Cardiac muscle cell (in vitro differentiated cells and primary cell): ENCODE results near the gene GDPD4. TPM values are rescaled to one million over a fixed set of nuclear protein-coding genes. Genes with fewer than 3 reads are reported as not detected.

Experiments
- DNase-seq, 2 donors: peaks; one replicate each; pipeline versions ENCODE4 v3.0.0 to v3.0.0-alpha.2; 2010 to 2017; ENCODE audit warnings: low read depth in 1 of 2, low spot score in 1 of 2
- H3K27ac ChIP-seq: fragments of 200-600 bp; sonication (generic); 2 replicates; pipeline ENCODE4 v1.5.1; 2016
- H3K27me3 ChIP-seq: fragments of 200-600 bp; sonication (generic); 2 replicates; pipeline ENCODE4 v1.6.0; 2016; ENCODE audit warnings: control low read depth
- H3K36me3 ChIP-seq: fragments of 200-600 bp; sonication (generic); 2 replicates; pipeline ENCODE4 v1.5.1; 2016; ENCODE audit warnings: control low read depth
- H3K4me1 ChIP-seq: fragments of 200-600 bp; sonication (generic); 2 replicates; pipeline ENCODE4 v1.8.1; 2017; ENCODE audit warnings: low read depth, mild to moderate bottlenecking, mixed run types
- H3K4me3 ChIP-seq: fragments of 200-600 bp; sonication (generic); 2 replicates; pipeline ENCODE4 v1.5.1; 2016; ENCODE audit warnings: mild to moderate bottlenecking
- H3K9me3 ChIP-seq: fragments of 200-600 bp; sonication (generic); 2 replicates; pipeline ENCODE4 v1.5.1; 2017; ENCODE audit warnings: low read depth, mild to moderate bottlenecking, control low read depth
- polyA plus RNA-seq: library from polyadenylated mRNA; unstranded; fragments of >200 nt; fragmentation: Nextera tagmentation; extraction: Ambion mirVana; gene quantifications from 2 replicates; pipeline ENCODE4 v1.2.1, GENCODE V29; 2016
- total RNA-seq: library from RNA; depleted of rRNA; stranded (reverse); fragments of >200 nt; gene quantifications from 2 replicates; pipeline ENCODE4 v1.2.3, GENCODE V29; 2016
- TF ChIP-seq, protein P1 (sequence below): IDR thresholded peaks from 2 replicates; pipeline ENCODE4 v1.5.1; 2012; ENCODE audit warnings: low read depth, mild to moderate bottlenecking, low read length

The GDPD4 gene
- total and polyA plus RNA-seq, 2 experiments from 2014 or later = not detected

DNA sequence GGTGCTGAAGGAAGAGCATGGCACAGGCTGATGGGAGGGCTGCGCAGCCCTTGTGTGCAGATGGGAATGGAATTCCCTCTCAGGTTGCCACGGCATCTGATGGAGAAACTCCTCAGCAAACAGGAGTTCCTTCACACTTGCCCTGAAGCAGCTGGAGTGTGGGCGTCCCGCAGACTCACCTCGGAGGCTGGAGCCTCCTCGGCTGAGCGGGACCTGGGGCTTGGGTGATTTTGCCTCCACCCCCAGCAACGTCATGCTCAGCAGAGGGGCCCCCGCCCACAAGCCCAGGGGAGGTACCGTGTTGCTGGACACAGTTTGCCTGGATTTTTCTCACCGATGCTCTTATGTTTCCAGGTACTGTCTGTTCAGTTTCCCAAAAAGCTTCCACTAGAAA, 110.1 kb downstream of the GDPD4 start:
- Histone ChIP-seq H3K27me3 (no peaks in the 10 kb centered on the region), H3K4me3 (no peak overlapping the region), H3K27ac (no peak overlapping the region), H3K36me3 (no peaks in the 10 kb centered on the region), H3K9me3 (no peaks in the 10 kb centered on the region), H3K4me1 (no peaks in the 10 kb centered on the region)
- TF ChIP-seq, protein P1, sequence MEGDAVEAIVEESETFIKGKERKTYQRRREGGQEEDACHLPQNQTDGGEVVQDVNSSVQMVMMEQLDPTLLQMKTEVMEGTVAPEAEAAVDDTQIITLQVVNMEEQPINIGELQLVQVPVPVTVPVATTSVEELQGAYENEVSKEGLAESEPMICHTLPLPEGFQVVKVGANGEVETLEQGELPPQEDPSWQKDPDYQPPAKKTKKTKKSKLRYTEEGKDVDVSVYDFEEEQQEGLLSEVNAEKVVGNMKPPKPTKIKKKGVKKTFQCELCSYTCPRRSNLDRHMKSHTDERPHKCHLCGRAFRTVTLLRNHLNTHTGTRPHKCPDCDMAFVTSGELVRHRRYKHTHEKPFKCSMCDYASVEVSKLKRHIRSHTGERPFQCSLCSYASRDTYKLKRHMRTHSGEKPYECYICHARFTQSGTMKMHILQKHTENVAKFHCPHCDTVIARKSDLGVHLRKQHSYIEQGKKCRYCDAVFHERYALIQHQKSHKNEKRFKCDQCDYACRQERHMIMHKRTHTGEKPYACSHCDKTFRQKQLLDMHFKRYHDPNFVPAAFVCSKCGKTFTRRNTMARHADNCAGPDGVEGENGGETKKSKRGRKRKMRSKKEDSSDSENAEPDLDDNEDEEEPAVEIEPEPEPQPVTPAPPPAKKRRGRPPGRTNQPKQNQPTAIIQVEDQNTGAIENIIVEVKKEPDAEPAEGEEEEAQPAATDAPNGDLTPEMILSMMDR = no peak
- no peak for DNase-seq

DNA sequence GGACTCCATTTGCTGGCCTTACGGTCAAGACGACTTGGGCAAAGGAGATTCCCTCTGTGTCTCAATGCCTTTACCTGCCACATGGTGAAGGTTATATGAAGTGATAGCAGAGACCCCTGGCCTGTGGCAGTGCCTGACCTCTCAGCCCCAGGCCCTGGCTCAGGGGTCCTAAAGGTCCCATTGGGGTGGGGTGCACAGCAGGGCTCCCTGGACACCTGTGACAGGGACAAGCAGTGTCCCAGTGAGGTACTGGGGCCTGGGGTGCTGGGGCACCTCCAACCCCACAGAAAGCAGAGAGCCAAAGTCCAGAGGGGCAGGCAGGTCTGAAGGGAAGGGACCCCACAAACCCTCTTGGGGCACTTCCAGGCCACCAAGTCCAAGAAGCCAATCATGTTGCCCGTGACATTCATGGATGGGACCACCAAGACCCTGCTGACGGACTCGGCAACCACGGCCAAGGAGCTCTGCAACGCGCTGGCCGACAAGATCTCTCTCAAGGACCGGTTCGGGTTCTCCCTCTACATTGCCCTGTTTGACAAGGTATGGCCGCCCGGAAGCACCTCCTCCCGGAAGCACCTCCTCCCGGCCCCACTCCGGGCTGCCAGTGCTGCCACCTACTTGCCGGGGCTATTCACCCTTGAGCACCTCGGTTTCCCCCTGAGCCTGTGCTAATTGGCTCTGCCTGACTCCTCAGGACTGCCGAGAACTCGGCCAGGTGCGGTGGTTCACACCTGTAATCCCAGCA, 111.0 kb downstream of the GDPD4 start:
- TF ChIP-seq, protein P1 = no peak
- no peak for DNase-seq
- Histone ChIP-seq H3K4me1 (no peaks in the 10 kb centered on the region), H3K9me3 (no peaks in the 10 kb centered on the region), H3K27me3 (no peaks in the 10 kb centered on the region), H3K36me3 (no peaks in the 10 kb centered on the region), H3K4me3 (no peak overlapping the region), H3K27ac (no peak overlapping the region)

DNA sequence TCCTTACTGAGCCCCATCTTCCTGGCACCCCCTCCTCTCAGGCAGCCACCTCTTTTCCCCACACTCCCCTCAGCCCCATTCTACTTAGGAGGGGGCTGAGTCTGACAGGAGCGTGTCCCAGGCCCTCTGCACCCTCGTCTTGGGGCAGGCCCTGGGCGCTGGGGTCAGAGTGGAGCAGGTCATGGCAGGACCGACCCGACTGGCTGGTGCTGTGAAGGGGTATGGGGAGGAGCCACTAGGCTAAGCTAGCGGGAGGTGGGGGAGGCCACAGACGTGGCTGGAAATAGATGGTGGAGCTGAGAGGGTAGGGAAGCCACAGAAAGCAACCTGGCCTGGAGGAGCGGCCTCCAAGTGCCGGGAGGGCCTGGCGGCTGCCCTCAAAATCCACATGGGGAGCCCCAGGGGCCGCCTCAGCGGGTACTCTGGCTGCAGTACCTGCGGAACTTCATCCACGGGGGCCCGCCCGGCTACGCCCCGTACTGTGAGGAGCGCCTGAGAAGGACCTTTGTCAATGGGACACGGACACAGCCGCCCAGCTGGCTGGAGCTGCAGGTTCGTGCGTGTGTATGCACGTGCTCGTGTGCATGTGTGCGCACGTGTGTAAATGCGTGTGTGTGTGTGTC, 111.8 kb downstream of the GDPD4 start:
- Histone ChIP-seq H3K4me3 (no peak overlapping the region), H3K36me3 (no peaks in the 10 kb centered on the region), H3K27me3 (no peaks in the 10 kb centered on the region), H3K27ac (no peak overlapping the region), H3K4me1 (no peaks in the 10 kb centered on the region), H3K9me3 (no peaks in the 10 kb centered on the region)
- TF ChIP-seq, protein P1 = no peak
- DNase-seq = no peak

DNA sequence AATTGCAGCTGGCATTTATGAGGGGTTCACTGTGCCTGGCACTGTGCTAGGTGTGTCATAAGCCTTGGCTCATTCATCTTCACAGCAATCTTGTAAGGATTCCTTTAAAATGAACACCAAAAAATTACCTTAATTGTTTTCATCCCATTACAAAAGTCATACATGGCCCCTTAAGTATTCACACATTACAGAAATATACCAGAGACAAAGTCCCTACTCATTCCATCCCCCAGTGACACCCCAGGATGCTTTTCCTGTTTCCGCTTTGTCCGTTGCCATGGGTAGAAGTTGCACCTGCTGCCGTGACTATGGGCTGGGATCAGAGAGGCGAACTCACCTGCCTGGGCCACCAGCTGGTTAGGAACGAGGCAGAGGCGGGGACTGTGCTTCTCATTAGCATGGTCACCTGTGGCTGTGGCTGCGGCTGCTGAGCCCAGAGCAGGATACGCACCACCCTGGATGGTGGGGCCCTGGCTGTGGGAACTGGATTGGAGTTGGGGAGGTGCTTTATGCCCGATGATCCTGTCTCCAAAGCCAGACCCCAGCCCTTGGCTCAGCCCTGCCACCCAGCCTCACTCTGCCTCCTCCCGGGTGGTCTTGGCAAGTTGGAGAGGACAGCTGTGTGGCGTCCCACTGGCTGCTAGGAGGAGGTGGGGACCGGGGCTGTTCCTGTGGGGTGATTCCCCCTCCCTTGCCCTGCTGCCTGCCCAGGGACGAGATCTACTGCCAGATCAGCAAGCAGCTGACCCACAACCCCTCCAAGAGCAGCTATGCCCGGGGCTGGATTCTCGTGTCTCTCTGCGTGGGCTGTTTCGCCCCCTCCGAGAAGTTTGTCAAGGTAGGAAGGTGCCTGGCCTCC, 112.6 kb downstream of the GDPD4 start:
- TF ChIP-seq, protein P1 = no peak
- no peak overlapping the region for H3K4me3 ChIP-seq
- no peaks in the 10 kb centered on the region for H3K9me3 ChIP-seq
- DNase-seq = no peak
- H3K4me1 ChIP-seq = no peaks in the 10 kb centered on the region
- no peak overlapping the region for H3K27ac ChIP-seq
- H3K27me3 ChIP-seq = no peaks in the 10 kb centered on the region
- no peaks in the 10 kb centered on the region for H3K36me3 ChIP-seq

DNA sequence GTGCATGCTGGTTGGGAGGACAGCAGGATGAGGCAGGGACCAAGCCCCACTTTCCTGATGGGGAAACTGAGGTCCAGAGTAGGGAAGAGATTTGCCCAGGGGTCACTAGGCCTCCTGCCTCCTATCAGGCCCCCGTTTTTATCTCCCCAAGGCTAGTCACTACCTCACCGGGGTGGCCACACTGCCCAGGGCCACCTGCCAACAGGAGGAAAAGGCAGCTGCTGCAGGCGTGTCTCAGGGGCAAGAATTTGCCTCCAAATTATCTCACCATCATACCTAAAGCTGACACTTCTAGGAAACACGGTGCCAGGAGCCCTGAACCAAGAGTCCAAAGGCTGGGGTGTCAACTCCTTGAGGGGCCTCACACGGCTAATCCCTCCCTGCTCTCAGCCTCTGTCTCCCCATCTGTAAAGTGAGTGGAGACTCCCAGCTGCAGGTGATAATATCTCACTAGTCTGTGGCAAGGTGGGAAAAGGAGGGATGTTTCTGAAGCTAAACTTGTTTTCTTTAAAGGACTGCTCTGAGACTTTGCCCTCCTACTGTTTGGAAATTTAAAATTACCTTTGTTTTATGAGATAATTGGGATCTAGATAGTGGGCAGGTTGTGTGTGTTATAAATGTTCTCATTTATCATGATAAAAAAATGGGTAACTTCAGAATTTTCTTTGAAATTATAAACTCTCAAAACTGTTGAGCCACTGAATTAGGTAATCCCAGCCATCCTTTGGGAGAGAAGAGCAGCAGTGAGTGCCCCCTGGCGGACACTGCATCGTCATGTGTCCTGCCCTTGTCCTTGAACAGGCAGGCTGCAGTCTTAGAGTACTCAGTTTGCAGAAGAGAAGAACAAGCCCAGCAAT, 113.5 kb downstream of the GDPD4 start:
- TF ChIP-seq, protein P1 = peak; percentile 90
- DNase-seq = peak; percentile 86 to 89
- Histone ChIP-seq H3K27ac (no peak overlapping the region), H3K9me3 (no peaks in the 10 kb centered on the region), H3K4me3 (no peak overlapping the region), H3K36me3 (no peaks in the 10 kb centered on the region), H3K4me1 (no peaks in the 10 kb centered on the region), H3K27me3 (no peaks in the 10 kb centered on the region)
